GM10266 (cell line): Measurements from ENCODE around the gene MAP1LC3B.
A peak's percentile ranks its signal among the peaks of the same experiment; 100 is the strongest.
"Not testable (repeated sequence)": the region's sequence is repeated elsewhere in the genome, so short reads cannot be mapped to it uniquely, and the experiment has no call there.

Source experiments
- DNase-seq: peaks from one replicate; pipeline ENCODE4 v3.0.0; 2012; ENCODE audit errors: extremely low spot score
- TF ChIP-seq, protein P1 (sequence below): IDR thresholded peaks from 2 replicates; pipeline ENCODE4 v1.5.1; 2012; ENCODE audit warnings: mild to moderate bottlenecking, low read depth; ENCODE audit not compliant: control insufficient read depth, insufficient read depth; ENCODE audit errors: missing control alignments

MAP1LC3B gene

GRCh38 chr16:87374313-87374712 lies 17.8 kb upstream of the MAP1LC3B start:
- TF ChIP-seq, protein P1, sequence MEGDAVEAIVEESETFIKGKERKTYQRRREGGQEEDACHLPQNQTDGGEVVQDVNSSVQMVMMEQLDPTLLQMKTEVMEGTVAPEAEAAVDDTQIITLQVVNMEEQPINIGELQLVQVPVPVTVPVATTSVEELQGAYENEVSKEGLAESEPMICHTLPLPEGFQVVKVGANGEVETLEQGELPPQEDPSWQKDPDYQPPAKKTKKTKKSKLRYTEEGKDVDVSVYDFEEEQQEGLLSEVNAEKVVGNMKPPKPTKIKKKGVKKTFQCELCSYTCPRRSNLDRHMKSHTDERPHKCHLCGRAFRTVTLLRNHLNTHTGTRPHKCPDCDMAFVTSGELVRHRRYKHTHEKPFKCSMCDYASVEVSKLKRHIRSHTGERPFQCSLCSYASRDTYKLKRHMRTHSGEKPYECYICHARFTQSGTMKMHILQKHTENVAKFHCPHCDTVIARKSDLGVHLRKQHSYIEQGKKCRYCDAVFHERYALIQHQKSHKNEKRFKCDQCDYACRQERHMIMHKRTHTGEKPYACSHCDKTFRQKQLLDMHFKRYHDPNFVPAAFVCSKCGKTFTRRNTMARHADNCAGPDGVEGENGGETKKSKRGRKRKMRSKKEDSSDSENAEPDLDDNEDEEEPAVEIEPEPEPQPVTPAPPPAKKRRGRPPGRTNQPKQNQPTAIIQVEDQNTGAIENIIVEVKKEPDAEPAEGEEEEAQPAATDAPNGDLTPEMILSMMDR = no peak
- DNase-seq = no peak

- TF ChIP-seq, protein P1 = no peak
- no peak for DNase-seq
Observed at GRCh38 chr16:87375426-87376135, 16.6 kb upstream of the MAP1LC3B start.

DNA sequence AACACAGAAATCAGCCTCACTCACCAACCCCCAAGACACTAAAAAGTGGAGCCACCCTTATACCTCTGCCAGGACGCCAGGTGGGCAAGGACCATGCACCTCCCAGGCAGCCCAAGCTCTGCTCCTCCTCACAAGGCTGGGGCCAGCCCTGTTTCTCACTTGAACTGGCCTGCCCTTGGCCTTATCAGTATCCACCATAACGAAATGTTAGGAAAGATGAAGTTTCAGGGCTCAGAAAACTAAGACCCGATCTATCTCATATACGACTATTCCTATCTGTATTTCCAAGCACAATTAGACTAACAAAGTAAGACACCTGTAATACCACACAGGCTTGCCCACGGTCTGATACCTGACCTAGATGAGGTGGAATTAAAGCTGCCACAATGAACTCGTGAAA lies 15.5 kb upstream of the MAP1LC3B start:
- TF ChIP-seq, protein P1 = no peak
- DNase-seq = no peak

- DNase-seq = not testable (repeated sequence)
Observed at GRCh38 chr16:87379312-87379752, 12.8 kb upstream of the MAP1LC3B start.

DNA sequence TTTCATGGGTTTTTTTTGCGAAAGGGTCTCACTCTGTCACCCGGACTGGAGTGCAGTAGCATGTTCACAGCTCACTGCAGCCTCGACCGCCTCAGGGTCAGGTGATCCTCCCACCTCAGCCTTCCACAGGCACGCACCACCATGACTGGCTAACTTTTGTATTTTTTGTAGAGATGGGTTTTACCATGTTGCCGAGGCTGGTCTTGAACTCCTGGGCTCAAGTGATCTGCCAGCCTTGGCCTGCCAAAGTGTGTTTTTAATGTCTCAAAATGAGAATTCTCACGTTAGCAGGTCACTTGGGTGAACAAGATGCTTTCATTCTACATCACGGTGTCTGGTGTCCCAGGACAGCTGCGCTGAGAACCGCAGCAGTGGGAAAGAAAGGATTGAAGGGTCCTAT lies 11.7 kb upstream of the MAP1LC3B start:
- TF ChIP-seq, protein P1 = no peak
- DNase-seq = no peak

- peak; percentile 54 for DNase-seq
- TF ChIP-seq, protein P1 = no peak
Observed at GRCh38 chr16:87380881-87381280, 11.3 kb upstream of the MAP1LC3B start.

GRCh38 chr16:87382023-87382785 lies 9.9 kb upstream of the MAP1LC3B start:
- TF ChIP-seq, protein P1 = no peak
- DNase-seq = no peak
